ENCODE measurements around the gene UBE2E3.
"Not testable (repeated sequence)": the region's sequence is repeated elsewhere in the genome, so short reads cannot be mapped to it uniquely, and the experiment has no call there.

Gene UBE2E3

DNA sequence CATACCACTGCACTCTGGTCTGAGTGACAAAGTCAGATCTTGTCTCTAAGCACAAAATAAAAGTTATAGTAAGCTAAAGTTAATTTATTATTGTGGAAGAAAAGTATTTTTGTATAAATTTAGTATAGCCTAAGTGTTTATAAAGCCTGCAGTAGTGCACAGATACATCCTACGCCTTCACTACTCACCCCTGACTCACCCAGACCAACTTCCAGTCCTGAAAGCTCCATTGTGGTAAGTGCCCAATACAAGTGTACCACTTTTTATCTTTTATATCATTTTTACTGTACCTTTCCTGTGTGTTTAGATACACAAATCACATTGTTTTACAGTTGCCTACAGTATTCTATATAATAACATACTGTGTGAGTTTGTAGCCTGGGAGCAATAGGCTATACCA is 57.5 kb downstream of the UBE2E3 start:
- DNase-seq: no peak

DNA sequence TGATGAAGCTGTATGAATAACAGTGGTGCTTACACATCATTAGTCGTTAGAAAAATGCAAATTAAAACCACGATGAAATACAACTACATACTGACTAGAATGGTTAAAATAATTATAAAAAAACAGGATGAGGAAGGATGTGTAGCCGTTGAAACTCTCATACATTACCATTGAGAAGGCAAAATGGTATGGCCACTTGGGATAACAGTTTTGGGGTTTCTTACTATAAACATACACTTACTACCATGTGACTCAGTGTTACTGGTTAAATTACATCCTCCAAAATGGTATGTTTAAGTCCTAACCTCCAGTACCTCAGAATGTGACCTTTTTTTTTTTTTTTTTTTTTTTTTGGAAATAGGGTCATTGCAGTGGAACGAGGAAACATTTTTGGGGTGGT is 58.4 kb downstream of the UBE2E3 start:
- DNase-seq: no peak

DNA sequence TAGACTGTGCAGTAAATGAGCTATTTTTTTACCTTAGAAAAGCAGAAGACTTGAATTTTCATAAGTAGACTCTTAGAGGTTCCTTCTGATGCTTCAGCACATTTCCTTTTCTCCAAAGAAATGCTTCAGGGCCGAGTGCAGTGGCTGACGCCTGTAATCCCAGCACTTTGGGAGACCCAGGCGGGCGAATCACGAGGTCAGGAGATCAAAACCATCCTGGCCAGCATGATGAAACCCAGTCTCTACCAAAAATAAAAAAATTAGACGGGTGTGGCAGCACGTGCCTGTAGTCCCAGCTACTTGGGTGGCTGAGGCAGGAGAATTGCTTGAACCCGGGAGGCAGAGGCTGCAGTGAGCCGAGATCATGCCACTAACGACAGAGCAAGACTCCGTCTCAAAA is 60.4 kb downstream of the UBE2E3 start:
- not testable (repeated sequence) for DNase-seq

DNA sequence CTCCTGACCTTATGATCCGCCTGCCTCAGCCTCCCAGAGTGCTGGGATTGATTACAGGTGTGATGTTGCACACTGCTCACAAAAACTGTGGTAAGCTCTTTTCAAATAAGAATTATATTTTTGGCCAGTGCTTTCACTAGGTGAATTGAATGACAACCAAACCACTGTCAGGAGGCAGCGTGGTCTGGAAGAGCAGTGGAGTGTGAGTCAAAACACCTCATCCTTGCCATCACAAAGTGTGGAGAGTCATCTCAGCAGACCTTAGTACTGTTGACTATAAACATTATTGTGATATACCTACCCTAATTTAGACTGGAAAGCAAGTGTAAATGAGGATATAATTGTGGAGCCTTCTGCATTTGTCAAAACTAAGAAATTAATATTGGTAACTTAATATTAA is 61.3 kb downstream of the UBE2E3 start:
- DNase-seq: no peak

DNA sequence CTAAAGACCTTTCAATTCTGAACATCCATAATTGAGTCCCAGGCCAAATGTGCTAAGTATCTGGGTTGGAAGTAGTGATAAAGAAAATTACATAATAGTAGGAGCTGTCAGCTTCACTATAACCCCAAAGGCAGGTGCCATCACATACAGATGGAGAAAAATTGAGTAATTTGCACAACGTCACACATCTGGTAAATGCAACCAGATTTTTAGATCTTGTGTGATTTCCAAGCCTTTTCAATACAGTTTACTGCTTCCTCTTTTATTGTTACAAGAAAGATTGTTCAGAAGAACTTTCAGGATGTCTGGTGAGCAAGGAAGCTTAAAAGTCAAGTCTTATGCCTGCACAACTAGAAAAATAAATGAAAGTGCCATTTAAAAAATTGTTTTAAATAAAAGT is 62.3 kb downstream of the UBE2E3 start:
- no peak for DNase-seq

DNA sequence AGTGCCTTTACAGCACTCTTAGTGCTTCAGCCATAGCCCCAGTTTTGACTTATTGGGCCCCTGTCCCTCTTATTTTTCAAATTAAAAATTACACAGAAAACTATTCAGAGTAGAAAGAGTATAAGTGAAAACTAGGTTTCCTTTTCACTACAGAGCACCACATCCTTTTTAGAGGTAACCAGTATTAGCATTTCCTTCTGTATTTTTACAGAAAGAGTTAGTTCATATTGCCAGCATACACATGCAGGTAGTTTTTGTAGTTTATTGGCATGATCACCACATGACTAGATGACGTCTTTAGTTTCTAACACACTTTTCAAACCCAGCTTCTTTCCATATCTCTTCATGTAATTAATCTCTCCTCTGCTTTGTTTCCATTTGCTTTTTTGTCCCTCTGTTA is 66.4 kb downstream of the UBE2E3 start:
- DNase-seq: no peak

DNA sequence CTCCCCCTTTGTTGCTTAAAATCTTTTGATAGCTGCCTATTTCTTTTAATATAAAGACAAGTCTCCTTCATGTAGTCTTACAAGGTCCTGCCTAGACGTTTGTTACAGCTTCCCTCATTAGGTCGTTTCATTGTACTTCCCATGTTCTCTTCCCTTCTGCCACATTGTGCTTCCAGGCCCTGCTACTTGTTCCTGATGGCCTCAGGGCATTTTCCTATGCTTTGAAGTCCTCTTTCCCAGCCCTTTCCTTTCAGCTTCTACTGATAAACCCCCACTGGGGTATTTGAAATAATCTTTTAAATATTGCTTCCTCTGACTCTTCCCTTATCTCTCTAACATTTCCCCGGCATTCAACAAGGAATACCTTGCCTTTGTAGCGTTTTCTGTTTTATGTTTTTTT is 67.4 kb downstream of the UBE2E3 start:
- no peak for DNase-seq

DNA sequence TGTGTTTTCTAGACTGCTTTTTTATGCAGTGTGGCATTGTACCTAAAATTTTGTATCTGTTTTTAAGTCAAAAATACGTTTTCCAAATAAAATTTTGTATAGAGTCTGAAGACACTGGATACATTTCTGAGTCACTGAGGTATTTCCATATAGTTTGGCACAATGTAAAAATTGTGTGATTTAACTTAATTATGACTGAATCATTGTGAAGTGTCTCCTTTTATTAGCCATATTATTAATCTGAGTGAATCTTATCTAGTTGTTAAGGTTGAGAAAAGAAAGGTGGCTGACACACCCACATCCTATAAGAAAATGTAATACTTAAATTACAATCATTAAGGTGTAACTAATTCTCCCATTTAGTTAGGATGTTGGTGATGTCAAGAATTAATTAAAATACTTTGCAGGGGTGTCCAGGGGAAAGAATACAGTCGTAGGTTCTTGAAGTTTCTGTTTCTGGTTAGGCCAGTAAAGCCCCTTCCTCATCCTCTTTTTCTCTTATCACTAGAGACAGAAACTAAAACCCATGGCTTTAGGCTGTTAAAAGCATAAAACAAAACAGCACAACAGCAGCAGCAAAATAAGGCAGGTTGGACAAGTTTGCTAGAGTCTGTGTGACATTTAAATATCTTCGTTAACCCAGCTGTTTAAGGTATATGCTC is 71.6 kb downstream of the UBE2E3 start:
- DNase-seq: no peak

DNA sequence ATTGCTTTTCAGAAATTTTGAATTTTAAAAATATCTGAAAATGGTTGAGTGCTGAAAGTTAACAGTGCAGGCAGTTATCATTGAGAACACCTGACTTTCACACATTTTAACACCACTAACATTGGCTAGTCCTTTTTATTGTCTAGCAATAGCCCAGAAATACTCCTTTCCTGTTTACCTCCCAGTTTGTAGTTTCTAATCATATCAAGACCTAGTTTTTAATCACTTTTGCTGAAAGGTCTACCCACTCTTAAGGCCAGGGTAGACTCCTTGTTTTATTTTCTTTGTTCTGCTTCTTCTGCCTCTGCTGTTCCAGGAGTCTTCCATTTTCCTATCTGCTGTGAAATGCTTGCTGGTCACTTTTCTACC is 72.1 kb downstream of the UBE2E3 start:
- DNase-seq: no peak

DNA sequence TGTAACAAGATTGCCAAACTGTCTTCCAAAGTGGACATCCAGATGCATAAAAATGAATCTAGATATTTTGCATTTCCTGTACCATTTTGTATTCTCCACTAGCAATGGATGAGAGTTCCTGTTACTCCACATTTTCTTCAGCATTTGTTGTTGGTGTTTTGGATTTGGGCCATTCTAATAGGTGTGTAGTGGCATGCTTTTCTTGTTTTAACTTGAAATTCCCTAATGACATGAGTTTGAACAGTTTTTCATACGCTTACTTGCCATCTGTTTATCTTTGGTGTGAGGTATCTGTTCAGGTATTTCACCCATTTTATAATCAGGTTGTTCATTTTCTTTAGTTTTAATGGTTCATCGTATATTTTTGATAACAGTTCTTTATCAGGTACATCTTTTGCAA is 73.9 kb downstream of the UBE2E3 start:
- DNase-seq: no peak

DNA sequence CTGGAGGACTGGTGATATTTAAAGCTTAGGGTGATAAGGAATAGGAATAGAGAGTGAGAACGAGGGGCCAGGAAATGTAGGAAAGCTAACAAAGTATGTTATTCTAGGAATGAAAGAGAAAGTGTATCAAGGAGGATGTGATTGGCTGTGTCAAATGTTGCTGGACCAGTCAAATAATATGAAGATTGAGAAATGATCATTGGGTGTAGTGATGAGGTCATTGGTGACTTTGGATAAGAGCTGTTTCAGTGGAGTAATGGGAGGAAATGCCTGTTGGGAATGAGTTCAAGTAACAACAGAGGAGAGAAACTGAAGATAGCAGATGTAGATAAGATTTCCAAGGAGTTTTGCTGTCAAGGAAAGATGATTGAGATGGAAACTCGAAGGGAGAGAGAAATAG is 74.4 kb downstream of the UBE2E3 start:
- no peak for DNase-seq

DNA sequence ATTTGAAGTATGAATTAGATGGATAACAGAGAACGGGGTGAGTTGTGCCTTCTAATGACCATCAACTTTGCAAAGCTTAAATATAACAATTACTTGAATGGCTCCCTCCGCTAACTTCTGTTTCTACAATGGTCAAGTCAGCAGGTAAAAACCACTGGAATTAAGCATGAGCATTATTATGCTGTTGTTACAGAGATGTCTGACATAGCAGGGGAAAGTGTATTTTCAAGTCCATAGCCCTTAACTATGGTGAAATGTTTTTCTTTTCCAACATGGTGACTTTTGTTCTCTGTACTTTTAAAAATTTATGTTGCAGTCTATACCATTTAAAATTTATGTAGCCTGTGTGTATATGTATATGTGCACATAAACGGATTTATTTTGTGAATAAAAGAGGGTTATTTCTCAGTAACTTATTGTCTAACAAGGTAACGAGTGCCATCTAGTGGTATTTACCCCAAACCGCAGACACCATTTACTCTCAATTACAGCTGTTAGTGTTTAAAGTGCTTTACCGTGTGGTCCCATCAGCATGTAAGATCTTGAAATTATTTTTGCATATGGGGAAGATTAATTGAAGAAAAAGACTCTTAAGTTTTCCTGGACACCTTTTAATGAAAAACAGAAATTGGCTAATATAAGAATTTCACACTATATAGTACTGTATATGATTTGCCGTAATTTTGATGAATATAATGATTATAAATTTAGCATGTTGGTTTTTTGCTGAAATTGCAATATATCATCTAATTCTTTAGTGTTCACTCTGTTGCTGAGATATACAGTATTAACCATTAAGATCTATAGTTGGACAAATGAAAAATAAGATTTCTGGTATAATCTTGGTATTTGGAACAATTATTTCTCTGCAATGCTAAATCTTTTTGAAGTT is 78.2 kb downstream of the UBE2E3 start:
- no peak for DNase-seq

DNA sequence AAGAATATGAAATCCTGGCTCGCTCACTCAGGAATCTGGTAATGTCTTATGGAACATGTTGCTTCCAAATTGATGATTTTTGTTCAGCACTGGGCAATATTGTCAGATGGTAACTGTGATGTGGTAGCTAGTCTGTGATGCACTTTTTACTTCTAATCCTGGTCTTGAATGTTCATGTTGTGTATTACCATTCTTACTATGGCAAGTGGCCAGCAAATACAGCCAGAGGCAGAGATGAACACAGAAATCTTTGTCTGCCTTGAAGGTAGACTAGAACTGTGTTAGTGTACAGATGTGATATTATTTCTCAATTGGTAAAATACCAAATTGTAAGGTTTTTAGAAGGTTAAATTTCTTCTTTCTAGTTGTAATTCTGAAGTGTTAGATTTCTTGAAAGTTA is 83.3 kb downstream of the UBE2E3 start:
- no peak for DNase-seq

DNA sequence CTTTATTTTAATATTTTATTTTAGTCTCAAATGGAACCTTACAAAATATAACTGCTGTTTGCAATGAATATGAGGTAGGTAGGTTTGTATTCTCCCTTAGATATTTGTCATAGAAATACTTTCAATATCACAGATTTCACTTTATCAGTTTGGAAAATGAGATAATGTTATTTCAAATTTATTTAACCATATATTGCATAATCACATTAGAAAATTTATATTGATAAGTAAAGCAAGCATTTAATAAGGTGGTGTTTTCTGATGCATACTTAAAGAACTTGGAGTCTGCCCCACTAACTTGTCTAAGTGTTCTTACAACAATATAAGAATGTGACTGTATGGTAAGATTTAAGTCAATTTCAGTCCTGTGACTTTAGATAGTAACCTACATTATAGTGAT is 85.1 kb downstream of the UBE2E3 start:
- no peak for DNase-seq

DNA sequence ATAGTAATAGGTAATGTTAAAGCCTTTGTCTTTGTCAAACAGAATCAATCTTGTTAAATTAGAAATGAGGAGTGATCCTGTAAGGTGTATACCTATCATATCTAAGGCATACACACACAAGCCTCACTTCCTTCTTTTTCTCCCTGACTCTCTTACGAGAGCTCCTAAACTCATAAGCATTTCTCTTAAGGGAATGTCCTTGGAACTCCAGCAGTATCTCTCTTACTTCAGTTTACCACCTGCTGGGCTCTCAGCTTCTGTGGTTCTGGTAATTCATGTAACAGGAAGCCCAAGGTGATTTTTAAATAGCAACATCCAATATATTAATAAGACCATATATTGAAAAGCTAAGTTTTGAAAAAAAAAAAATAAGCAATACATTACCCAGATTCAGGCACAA is 85.9 kb downstream of the UBE2E3 start:
- DNase-seq: no peak

DNA sequence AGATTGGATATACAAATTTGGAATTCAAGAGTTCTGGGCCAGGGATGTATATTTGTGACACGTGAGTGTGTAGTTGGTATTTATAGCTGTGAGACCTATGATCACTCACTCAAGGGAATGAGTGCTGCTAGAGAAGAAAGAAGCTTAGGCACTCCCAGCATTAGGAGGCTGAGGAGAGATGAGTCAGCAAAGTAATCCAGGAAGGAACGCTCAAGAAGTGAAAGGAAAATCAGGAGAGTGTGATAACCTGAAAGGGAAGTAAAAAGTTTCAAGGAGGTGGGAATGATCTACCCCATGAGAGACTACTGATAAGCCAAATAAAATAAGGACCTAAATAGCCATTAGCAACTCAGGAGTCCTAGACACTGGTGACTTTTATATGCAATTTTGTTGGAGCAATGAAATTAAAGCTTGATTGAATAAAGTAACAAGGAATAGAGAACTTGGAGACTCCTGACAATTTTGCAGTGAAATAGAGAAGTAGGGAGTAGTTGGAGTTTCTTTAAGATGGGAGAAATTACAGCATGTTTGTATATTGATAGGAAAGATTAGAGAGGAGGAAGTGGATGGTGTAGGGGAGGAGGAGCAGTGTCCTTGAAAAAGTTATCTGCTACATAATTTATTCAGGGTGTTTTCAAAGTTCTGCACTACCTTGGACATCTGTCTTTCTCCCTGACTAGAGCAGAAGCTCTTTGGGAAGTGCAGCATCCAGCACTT is 89.9 kb downstream of the UBE2E3 start:
- no peak for DNase-seq

DNA sequence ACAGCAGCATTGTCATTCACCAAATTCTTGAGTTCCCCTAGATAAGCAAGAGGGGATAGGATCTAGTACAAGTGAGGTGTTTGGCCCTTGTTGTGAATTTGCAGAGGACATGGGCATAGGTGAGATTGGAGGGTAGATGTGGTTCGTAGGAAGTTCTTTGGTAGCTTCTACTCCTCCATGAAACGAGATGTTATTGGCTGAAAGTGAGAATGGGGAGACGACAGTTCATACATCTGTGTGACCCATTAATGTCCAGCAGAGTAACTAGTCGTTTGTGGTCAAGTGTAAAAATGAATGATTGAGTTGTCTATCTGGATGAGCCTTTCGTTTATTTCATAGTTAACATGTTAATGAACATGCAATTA is 90.4 kb downstream of the UBE2E3 start:
- no peak for DNase-seq

DNA sequence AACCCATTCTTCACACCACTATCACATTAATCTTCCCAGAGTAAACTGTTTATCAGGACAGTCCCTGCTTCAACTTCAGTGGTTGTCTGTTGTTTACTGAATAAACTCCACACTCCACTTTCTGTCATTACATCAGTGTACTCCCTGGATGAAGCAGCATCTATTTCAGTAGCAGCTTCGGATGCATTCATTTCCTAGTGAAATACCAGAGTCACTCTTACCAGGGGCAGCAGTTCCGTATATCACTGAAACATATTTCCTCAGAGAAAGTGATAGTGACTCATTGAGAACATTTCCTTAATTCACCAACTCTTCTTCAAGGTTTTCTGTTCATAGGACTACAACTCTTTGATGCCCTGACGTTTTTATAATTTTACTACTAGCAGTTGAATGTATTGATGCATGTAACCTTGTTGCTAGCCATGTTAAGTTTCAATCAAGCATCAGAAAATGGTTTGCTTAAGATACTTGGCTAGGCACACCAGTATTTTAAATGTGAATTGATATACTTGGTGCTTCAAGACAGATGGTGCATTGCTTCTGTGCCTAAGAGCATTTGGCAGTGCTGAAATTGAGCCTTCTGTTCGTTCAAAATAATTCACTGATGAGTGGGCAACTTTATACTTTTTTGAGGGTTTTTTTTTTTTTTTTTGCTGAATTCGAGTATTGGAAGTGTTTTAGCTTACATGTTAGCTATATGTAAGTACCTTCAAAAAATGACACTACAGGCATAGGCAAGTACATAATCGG is 92.3 kb downstream of the UBE2E3 start:
- no peak for DNase-seq

DNA sequence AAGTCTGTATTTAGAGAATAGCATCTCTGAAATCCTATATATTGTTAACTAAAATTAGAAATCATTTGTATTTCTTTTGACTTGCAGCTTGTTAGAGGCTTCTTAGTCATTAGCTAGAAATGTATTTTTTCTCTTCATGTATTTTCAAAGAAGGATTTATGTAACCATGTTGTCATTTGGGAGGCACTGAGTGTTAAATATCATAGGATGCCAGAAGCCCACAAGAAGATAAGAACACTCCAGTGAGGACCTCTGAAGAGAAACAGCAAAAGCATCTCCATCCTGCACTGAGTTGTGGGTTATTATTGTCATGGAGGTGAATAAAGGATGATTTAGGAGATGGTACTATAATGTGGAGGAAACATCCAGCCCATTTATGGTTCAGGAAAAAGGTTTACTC is 93.5 kb downstream of the UBE2E3 start:
- no peak for DNase-seq

DNA sequence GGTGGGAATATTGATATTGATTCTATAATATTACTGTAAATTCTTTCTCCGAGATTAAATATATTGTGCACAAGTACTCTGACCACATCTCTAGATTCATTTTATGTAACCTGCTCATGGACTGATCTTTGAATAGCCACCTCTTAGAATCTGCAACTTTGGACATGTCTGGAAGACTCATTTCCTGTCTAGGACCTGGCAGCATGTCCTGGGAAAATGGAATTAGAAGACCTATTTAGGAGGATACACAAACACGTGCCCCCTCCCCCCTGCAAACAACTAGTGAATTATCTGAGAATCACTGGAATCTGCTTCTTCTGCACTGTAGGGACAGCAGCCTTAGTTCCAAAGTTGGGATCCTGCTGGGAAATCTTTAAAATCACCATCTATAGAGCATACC is 94.1 kb downstream of the UBE2E3 start:
- DNase-seq: no peak

DNA sequence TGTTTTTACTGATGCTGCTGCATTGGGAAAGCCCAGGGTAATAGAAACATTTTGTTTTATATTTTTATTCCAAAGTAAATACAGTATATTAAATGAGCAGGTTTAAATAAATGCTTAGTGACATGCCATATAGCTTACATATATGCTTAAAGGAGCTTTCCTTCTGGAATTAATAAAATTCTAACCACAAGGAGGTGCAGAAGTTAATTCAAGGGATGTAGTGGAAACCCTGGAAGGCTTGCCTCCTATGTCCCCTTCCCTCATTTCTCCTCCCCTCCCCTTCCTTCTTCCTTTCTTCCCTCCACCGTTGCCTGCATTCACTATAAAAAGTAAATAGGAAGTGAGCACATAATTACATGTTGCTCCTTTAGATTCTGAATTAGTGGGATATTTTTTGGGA is 96.3 kb downstream of the UBE2E3 start:
- DNase-seq: no peak

DNA sequence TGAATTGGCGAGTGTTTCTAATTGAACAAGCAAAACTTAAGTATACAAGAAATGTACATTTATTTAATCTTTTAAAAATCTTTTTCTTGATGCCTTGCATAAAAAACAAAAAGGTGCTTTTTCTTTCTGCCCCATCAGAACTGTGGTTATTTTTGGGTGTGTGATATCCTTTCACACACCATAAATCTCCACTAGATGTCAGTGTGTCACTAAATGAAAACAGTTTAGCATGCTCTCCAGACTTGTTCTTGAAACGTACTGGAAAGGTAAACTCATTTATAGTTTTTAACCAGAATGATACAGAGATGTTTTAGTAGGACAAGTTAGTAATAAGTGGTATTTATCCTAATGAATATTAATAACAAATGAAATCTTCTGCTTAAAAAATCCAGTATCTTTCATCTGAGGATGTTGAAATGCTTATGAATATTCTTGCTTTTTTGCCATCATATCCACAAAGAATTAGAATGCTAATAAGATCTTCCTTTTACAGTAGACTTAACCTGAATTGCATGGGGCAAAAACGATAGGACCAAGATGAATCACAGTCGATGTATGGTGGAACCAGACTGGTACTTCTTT is 96.8 kb downstream of the UBE2E3 start:
- DNase-seq: peak; percentile 22

DNA sequence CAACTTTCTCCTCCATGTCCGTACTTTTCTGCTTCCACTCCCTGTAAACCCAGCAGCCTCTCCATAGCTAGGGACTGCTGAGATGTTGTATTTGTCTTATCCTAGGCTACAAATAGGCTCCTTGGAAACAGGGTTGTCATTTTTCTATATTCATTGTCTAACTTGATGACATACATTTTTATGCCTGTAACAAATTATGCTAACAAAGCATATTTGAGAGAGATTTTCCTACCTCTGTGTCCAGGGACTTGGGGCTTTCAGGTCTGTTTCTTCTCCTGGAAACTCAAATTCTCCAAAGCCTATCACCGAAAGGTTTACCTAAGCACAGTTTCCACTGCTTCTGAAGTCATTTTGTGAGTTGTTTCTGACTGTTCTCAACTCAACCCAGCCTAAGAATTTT is 102.7 kb downstream of the UBE2E3 start:
- no peak for DNase-seq
